Right lobe of liver (tissue), 6 donors: ENCODE results near the gene GJB1. TPM values are rescaled to one million over a fixed set of nuclear protein-coding genes. Genes with fewer than 3 reads are reported as not detected.
"Not testable (repeated sequence)": the region's sequence is repeated elsewhere in the genome, so short reads cannot be mapped to it uniquely, and the experiment has no call there.

ENCODE experiments used
- ATAC-seq, 4 donors: fragments of 200-7000 bp; cut with Tn5 transposase; one replicate each; pipeline ENCODE4 v1.9.1; 2020; ENCODE audit warnings: mild to moderate bottlenecking in 4 of 4, moderate library complexity in 4 of 4
- DNase-seq, 3 donors: peaks; one replicate each; pipeline ENCODE4 v3.0.0-alpha.2; 2020
- H3K27ac ChIP-seq, 3 donors: fragments of 200-600 bp; one replicate each; pipeline ENCODE4 v1.8.0; 2022
- H3K27me3 ChIP-seq, 2 donors: fragments of 200-600 bp; one replicate each; pipeline ENCODE4 v1.8.0; 2022
- H3K36me3 ChIP-seq, 4 donors: fragments of 200-600 bp; sonication (generic) in 1 of 4; one replicate each; pipeline versions ENCODE4 v1.5.1 to v1.8.0; 2017 to 2022; ENCODE audit warnings: control low read depth in 1 of 4
- H3K4me1 ChIP-seq, 4 donors: fragments of 200-600 bp; sonication (generic) in 1 of 4; one replicate each; pipeline versions ENCODE4 v1.5.1 to v1.8.0; 2017 to 2022; ENCODE audit warnings: control low read depth in 1 of 4
- H3K4me3 ChIP-seq, 3 donors: fragments of 200-600 bp; one replicate each; pipeline ENCODE4 v1.8.0; 2022
- H3K9me3 ChIP-seq, 4 donors: fragments of 200-600 bp; sonication (generic) in 1 of 4; one replicate each; pipeline versions ENCODE4 v1.5.1 to v1.8.0; 2017 to 2022; ENCODE audit warnings: control low read depth in 1 of 4
- CTCF ChIP-seq, 4 donors: fragments of 200-600 bp in 3 of 4; fragments of 450-650 bp in 1 of 4; IDR thresholded peaks; one replicate each; pipeline versions ENCODE4 v1.5.1 to v1.8.0; 2016 to 2022; ENCODE audit warnings: antibody characterized with exemption in 4 of 4, mild to moderate bottlenecking in 2 of 4
- POLR2A ChIP-seq: fragments of 450-650 bp; IDR thresholded peaks from one replicate; pipeline ENCODE4 v1.6.1; 2017; ENCODE audit warnings: antibody characterized with exemption, mild to moderate bottlenecking
- WGBS: methylation state at CpG from one replicate; pipeline ENCODE4 v1.1.6; 2018; ENCODE audit warnings: low coverage, low lambda C conversion rate; ENCODE audit not compliant: insufficient coverage; ENCODE audit errors: missing lambda C conversion rate; 5-methylcytosine and 5-hydroxymethylcytosine counted together
- intact Hi-C, 2 donors: fragments of 100-400 bp; cut with DNase I; formaldehyde crosslinking; loops; one replicate each; pipeline versions ENCODE4 v1.11.2 to v1.14.1; 2022
- total RNA-seq, 6 experiments: library from RNA; depleted of rRNA in 2 of 6; stranded (reverse); fragments of >200 nt in 2 of 6; fragmentation: NEBNext Ultra II Directional in 3 of 6; extraction: Animal tissue kit (Norgen Biotek cat#: 25700) in 3 of 6; gene quantifications; one replicate each; pipeline versions ENCODE4 v1.1.0 to v1.2.4, GENCODE V29; 2016 to 2023
- donor health status: DM: no; HTN: yes; CAD: no.
- donor health status: DM: no; HTN: no; CAD: no.
- donor health status: DM: no; HTN: no; CAD: no.
- donor health status: DM: no; HTN: yes; CAD: no.
- donor health status: DM: no; HTN: yes; CAD: no.

Gene GJB1
- total RNA-seq, 6 experiments from 2014 or later, result 120 to 329 (median 205) TPM

- H3K4me1 ChIP-seq, result peaks cover 0 to 5% (median 0%) of the 10 kb centered on the region in 4 donors
- DNase-seq (peak; percentile 88 to 91 (median 89)), ATAC-seq (peak; percentile 91 to 95 (median 92))
- H3K27me3 ChIP-seq, result peaks cover 0 to 6% of the 10 kb centered on the region in 2 donors
- peak within 1 kb of the TSS; percentile 59 to 71 (median 59) for H3K4me3 ChIP-seq
- intact Hi-C loops, result no loop called here
- H3K9me3 ChIP-seq, result no peaks in the 10 kb centered on the region
- H3K27ac ChIP-seq, result peak within 1 kb of the TSS; percentile 57 to 68 (median 59)
- peak; percentile 58 for TF ChIP-seq POLR2A
- no peak for TF ChIP-seq CTCF (IDR thresholded peaks at IDR 0.05)
- H3K36me3 ChIP-seq, result no peaks in the 10 kb centered on the region
- 32% methylated on average over 28 of the region's 54 CpGs for WGBS
Observed at GRCh38 chrX:71254092-71254963, 31.3 kb downstream of the GJB1 start, which contains the start of gene ZMYM3. Gene ZMYM3, minus strand, starts transcription at chrX:71254140. Its CDS starts 885 bp downstream, at chrX:71253255.

GRCh38 chrX:71256051-71256450 lies 33.0 kb downstream of the GJB1 start:
- WGBS, result 59% methylated on average over 6 of the region's 6 CpGs
- Histone ChIP-seq H3K4me1 (peaks cover 0 to 5% (median 0%) of the 10 kb centered on the region in 4 donors), H3K27me3 (peaks cover 0 to 6% of the 10 kb centered on the region in 2 donors), H3K36me3 (no peaks in the 10 kb centered on the region), H3K9me3 (no peaks in the 10 kb centered on the region), H3K4me3 (no peak overlapping the region), H3K27ac (no peak overlapping the region)
- DNase-seq (no peak), ATAC-seq (no peak)
- no peak for TF ChIP-seq CTCF (IDR thresholded peaks at IDR 0.05)
- no peak for TF ChIP-seq POLR2A
- intact Hi-C loops, result no loop called here

GRCh38 chrX:71256856-71257255 lies 33.8 kb downstream of the GJB1 start:
- H3K4me1 ChIP-seq, result peaks cover 0 to 5% (median 0%) of the 10 kb centered on the region in 4 donors
- H3K27me3 ChIP-seq, result peaks cover 0 to 6% of the 10 kb centered on the region in 2 donors
- intact Hi-C loops, result no loop called here
- WGBS, result 80% methylated on average over 3 of the region's 4 CpGs
- no peak for DNase-seq
- H3K9me3 ChIP-seq, result no peaks in the 10 kb centered on the region
- no peaks in the 10 kb centered on the region for H3K36me3 ChIP-seq
- no peak overlapping the region for H3K4me3 ChIP-seq
- TF ChIP-seq CTCF (IDR thresholded peaks at IDR 0.05) (no peak), POLR2A (no peak)
- H3K27ac ChIP-seq, result no peak overlapping the region
- ATAC-seq, result no peak

GRCh38 chrX:71268624-71269023 lies 45.6 kb downstream of the GJB1 start:
- H3K4me1 ChIP-seq, H3K27ac ChIP-seq, H3K27me3 ChIP-seq, H3K4me3 ChIP-seq, intact Hi-C loops, DNase-seq, H3K9me3 ChIP-seq, H3K36me3 ChIP-seq, ATAC-seq: not testable (repeated sequence)

- DNase-seq, result no peak
- intact Hi-C loops, result no loop called here
- WGBS, result 90% methylated on average over 2 of the region's 19 CpGs
- no peaks in the 10 kb centered on the region for H3K27me3 ChIP-seq
- H3K4me1 ChIP-seq, result no peaks in the 10 kb centered on the region
- no peak overlapping the region for H3K27ac ChIP-seq
- no peaks in the 10 kb centered on the region for H3K9me3 ChIP-seq
- no peak overlapping the region for H3K4me3 ChIP-seq
- TF ChIP-seq CTCF (IDR thresholded peaks at IDR 0.05), result no peak
- TF ChIP-seq POLR2A, result no peak
- no peaks in the 10 kb centered on the region for H3K36me3 ChIP-seq
- peak in 1 of 4 donors; percentile 16 for ATAC-seq
Observed at GRCh38 chrX:71269801-71270395, 46.9 kb downstream of the GJB1 start.

GRCh38 chrX:71272313-71272712 lies 49.3 kb downstream of the GJB1 start:
- DNase-seq, ATAC-seq, H3K36me3 ChIP-seq, H3K4me1 ChIP-seq, H3K27me3 ChIP-seq, H3K9me3 ChIP-seq, H3K27ac ChIP-seq, H3K4me3 ChIP-seq, intact Hi-C loops: not testable (repeated sequence)
- 58% methylated on average over 2 of the region's 2 CpGs for WGBS
